Bronchial epithelial cell (primary cell): ENCODE measurements around the gene ADGRL2. TPM values are rescaled to one million over a fixed set of nuclear protein-coding genes. Genes with fewer than 3 reads are reported as not detected.

ENCODE experiments used
- DNase-seq: peaks from one replicate; pipeline ENCODE4 v3.0.0-alpha.2; 2010; ENCODE audit warnings: low read depth
- FAIRE-seq: peaks from 2 replicates; lab custom pipeline; 2011; peaks lifted over from hg19 to GRCh38; lab: Jason Lieb, UNC
- H3K27me3 ChIP-seq: 2 replicates; pipeline ENCODE4 v1.5.1; 2011; ENCODE audit warnings: low read length; ENCODE audit not compliant: control insufficient read depth, insufficient read depth
- H3K36me3 ChIP-seq: 2 replicates; pipeline ENCODE4 v1.5.1; 2011; ENCODE audit warnings: low read length; ENCODE audit not compliant: control insufficient read depth, insufficient read depth
- H3K4me3 ChIP-seq: 2 replicates; pipeline ENCODE4 v1.5.1; 2011; ENCODE audit warnings: mild to moderate bottlenecking, low read depth, low read length, control low read depth
- CTCF ChIP-seq: IDR thresholded peaks from 2 replicates; pipeline ENCODE4 v1.5.1; 2011; ENCODE audit warnings: mild to moderate bottlenecking, moderate library complexity, low read length, control low read depth, inconsistent platforms; ENCODE audit not compliant: insufficient read depth, severe bottlenecking
- total RNA-seq: library from RNA; depleted of rRNA; stranded (reverse); fragments of >200 nt; gene quantifications from 2 replicates; pipeline ENCODE4 v1.2.1, GENCODE V29; 2014

The ADGRL2 gene
- total RNA-seq, 1 donor from 2014 or later, result 35.3 TPM

DNA sequence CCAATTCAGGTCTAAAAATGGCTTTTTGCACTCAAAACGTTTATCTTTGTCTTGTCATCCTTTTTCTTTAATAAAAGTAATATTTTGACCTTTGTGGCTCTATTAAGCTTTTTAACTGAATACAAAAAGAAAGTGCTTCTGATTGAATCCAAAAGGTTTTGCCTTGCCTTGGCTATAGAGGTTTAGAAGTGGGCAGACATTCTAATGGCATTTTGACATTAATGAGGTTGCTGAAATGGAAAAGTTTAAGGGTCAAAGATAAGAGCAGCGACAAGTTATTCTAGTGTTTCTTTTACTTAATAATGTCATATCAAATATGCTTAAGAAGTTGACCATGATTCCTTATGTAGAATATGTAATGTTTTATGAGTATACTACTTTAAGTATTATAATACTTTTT, 120.2 kb downstream of the ADGRL2 start:
- Histone ChIP-seq H3K4me3 (no peak overlapping the region), H3K27me3 (no peaks in the 10 kb centered on the region), H3K36me3 (no peaks in the 10 kb centered on the region)
- DNase-seq (no peak), FAIRE-seq (no peak)
- TF ChIP-seq CTCF, result no peak

DNA sequence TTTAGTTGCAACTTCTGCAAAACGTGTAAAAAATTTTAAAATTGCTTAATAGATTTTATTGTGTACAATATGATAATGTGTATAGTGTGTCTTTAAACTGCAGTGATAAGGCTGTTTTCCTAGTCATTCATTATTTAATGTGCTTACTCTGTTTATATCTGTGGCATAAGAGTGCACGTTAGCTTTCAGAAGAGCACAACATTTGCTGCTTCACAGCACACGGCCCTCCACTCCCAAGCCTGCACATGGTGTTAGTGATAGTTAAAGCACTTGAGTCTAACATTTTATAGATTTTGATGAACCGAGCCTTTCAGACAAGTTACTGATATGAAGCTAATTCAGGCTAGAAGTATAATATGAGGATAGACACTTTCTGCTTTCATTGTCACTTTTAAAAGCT, 120.6 kb downstream of the ADGRL2 start:
- H3K27me3 ChIP-seq, result no peaks in the 10 kb centered on the region
- no peak overlapping the region for H3K4me3 ChIP-seq
- DNase-seq (no peak), FAIRE-seq (no peak)
- H3K36me3 ChIP-seq, result no peaks in the 10 kb centered on the region
- no peak for TF ChIP-seq CTCF

DNA sequence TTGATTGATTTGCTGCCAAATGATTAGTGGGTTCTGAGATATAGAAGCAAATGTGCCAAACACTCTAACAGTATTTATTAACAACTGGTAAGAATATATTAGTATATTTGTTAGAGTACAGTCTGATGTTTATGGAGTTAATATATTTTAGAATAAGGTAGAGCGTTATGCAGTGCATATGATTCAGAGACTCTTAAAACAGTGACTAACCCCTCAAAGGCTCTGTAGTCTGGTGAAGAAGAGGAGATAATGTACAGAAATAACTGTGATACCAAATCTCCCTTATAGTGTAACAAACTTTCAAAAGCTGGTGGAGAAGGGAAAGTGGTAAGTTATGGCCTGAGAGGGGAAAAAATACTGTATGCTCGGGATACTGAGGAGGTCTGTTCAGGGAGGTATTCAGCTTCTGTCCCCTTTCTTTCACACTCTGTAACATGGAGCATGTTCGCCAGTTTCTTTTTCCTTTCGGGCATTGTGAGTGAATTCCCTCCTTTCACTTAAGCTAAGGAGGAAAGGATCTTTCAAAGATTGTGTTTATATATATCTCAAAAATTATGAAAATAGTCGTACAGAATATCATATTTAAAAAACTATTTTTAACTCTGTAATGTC, 121.2 kb downstream of the ADGRL2 start:
- DNase-seq (peak; percentile 25), FAIRE-seq (no peak)
- no peaks in the 10 kb centered on the region for H3K36me3 ChIP-seq
- H3K4me3 ChIP-seq, result no peak overlapping the region
- no peaks in the 10 kb centered on the region for H3K27me3 ChIP-seq
- TF ChIP-seq CTCF, result no peak

DNA sequence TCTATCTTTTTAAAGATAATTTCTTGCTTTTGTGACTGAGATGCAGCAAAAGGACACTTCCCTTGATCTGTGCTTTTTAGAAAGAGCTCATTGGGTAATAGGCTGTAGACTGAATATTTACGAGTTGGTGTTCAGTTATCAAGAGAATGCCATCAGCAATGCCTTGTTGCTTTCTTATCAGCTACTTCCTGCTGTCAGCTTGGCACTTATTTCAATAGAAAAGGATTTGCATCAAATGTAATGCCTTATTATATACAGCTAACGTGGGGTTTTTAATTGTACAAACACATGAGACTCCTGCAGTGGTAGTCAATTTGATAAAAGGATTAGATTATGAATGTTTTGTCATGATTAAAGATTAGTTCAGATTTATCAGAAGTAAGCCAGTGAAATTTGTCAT, 122.2 kb downstream of the ADGRL2 start:
- Histone ChIP-seq H3K4me3 (no peak overlapping the region), H3K36me3 (no peaks in the 10 kb centered on the region), H3K27me3 (no peaks in the 10 kb centered on the region)
- no peak for TF ChIP-seq CTCF
- no peak for FAIRE-seq
- no peak for DNase-seq

DNA sequence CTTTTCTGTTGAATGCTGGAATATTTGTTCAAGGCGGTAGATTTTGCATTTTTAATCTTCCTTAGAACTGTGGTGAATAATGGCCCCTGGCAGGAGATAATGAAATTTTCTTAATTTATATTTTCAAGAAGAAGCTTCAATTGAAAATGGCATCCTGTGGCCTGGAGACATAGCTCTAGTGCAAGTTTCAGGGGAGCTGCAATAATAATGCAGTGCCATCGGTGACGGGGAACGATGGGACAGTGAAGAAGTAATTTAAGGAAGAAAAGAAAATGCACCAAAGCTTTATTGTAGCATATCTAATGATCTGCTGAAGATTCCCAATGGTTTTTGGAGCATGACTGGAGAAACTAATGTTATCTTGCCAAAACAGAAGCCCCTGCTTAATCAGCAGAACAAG, 128.4 kb downstream of the ADGRL2 start:
- Histone ChIP-seq H3K4me3 (no peak overlapping the region), H3K36me3 (no peaks in the 10 kb centered on the region), H3K27me3 (no peaks in the 10 kb centered on the region)
- no peak for TF ChIP-seq CTCF
- FAIRE-seq (no peak), DNase-seq (no peak)

- TF ChIP-seq CTCF, result no peak
- FAIRE-seq (no peak), DNase-seq (no peak)
- H3K36me3 ChIP-seq, result no peaks in the 10 kb centered on the region
- H3K27me3 ChIP-seq, result no peaks in the 10 kb centered on the region
- no peak overlapping the region for H3K4me3 ChIP-seq
Observed at GRCh38 chr1:81936853-81937252, 136.1 kb downstream of the ADGRL2 start.
